ENCODE measurements around the gene SIPA1L3.
"Not testable (repeated sequence)": the region's sequence is repeated elsewhere in the genome, so short reads cannot be mapped to it uniquely, and the experiment has no call there.

Gene SIPA1L3

GRCh38 chr19:37914908-37915307 is 7.9 kb downstream of the SIPA1L3 start:
- no peak for DNase-seq (ENCODE audit: low read depth in 2 of 2)

- no peak for DNase-seq (ENCODE audit: low read depth in 2 of 2)
These were observed 13.8 kb downstream of the SIPA1L3 start for GRCh38 chr19:37920591-37921450.

GRCh38 chr19:37924573-37924972 is 17.6 kb downstream of the SIPA1L3 start:
- not testable (repeated sequence) for DNase-seq (ENCODE audit: low read depth in 2 of 2)

- no peak for DNase-seq (ENCODE audit: low read depth in 2 of 2)
These were observed 18.2 kb downstream of the SIPA1L3 start for GRCh38 chr19:37925212-37925611.

DNA sequence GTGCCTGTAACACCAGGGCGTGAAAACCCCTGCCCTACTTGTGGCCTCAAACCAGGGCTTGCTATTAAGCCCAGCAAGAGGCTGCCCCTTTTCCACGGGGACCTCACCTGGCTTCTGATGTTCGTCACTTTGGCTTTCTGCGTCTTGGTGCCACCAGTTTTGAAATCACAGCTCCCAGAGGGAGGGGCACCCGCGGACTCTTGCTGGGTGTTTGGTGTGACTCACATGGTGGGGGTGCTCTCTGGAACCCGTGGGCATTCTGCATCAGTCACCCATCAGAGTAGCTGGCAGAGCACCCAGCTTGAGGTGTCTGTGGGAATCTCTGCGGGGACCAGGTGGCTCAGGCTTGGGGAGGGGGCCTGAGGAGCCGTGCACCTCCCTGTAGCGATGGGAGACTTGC is 19.2 kb downstream of the SIPA1L3 start:
- DNase-seq (ENCODE audit: low read depth in 2 of 2), result no peak

DNA sequence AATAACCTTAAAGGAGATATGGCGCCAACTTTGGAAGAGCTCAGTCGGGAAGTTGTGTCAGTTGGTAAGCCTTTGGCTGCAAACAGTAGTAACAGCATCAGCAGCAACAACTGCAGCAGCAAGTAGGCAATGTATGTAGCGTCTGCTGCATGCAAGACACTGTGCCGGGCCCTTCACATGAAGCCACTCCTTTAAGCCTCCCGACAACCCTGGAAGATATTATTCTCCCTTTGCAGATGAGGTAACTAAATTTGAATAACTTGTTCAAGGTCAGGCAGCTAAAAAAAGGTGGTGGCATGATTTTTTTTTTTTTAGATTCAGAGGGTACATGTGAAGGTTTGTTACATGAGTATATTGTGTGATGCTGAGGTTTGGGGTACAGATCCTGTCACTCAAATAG is 19.7 kb downstream of the SIPA1L3 start:
- no peak for DNase-seq (ENCODE audit: low read depth in 2 of 2)

- DNase-seq (ENCODE audit: low read depth in 2 of 2), result no peak
These were observed 21.7 kb downstream of the SIPA1L3 start for GRCh38 chr19:37928527-37929286.

- DNase-seq (ENCODE audit: low read depth in 2 of 2), result no peak
These were observed 22.4 kb downstream of the SIPA1L3 start for GRCh38 chr19:37929355-37929923.

GRCh38 chr19:37930416-37930815 is 23.4 kb downstream of the SIPA1L3 start:
- no peak for DNase-seq (ENCODE audit: low read depth in 2 of 2)

GRCh38 chr19:37931881-37932655 is 25.1 kb downstream of the SIPA1L3 start:
- no peak for DNase-seq (ENCODE audit: low read depth in 2 of 2)

DNA sequence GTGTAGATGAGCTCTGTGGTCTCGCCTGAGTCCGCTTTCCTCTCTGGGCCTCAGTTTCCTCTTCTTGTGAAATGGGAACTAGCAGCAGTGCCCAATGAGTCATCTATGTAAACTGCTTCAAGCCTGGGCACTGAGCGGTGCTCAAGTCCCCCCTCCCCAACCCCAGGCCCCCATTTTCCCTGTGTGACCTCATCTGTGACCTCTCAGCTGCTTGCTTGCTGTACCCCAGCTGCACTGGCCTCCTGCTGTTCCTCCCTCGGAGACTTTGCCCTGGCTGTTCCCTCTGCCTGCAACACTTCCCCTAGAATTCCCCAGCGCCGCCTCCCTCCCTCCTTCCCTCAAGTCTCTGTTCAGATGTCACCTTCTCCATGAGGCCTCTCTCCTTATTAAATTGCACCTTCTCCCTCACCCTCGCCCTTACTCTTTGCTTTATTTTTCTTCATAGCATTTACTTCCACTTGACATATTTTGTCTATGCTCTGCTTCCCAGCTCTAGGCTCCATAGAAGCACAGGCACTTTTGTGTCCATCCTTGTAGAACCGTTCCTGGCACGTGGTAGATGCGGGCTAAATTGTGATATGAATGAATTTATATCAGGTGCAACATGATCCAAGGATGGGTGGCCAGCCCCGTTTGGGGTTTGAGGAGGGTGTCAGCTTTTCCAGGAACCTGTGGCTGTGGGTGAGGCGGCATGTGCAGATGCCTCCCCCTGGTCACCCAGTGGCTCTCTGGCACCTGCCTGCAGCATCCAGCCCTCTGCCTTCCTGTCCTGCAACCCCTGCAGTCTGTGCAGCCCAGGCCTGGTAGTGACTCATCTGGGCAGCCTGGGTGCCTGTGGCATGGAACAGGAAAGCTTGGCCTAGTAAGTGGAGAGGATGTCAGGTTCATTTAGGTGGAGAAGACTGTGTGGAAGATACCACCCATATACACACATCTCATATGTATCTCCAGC is 26.3 kb downstream of the SIPA1L3 start:
- DNase-seq (ENCODE audit: low read depth in 2 of 2), result no peak

- no peak for DNase-seq (ENCODE audit: low read depth in 2 of 2)
These were observed 26.9 kb downstream of the SIPA1L3 start for GRCh38 chr19:37933937-37934358.

GRCh38 chr19:37935341-37935740 is 28.3 kb downstream of the SIPA1L3 start:
- DNase-seq (ENCODE audit: low read depth in 2 of 2), result no peak

DNA sequence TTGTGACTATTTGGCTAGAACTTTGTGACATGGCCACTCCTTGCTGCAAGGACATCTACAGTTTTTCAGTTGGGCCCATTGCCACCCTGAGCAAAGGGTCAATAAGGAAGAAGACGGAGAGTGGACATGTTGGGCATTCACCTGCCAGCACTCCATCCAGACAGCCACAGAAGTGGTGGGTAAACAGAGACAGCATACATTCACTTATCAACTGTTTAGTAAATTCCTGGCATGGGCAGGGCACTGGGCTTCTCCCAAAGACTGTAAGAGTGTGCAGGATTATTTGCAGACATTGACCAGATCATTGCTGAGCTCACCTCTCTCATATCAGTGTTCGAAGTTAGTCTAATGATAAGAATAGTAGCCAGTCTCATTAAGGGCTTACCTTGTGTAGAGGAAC is 29.2 kb downstream of the SIPA1L3 start:
- DNase-seq (ENCODE audit: low read depth in 2 of 2), result no peak

DNA sequence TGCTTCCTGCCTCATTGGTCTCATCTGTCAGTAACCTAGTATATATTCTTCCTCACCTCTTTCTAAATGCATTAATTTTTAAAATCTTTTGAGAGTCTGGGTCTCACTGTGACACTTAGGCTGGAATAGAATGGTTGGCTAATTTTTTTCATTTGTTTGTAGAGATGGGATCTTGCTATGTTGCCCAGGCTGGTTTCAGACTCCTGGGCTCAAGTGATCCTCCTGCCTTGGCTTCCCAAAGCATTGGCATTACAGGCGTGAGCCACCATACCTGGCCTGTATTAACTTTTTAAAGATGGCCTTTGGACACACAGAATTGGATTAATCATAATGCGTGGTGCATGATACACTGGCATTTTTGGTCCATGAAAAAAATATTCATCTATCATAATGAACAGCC is 29.9 kb downstream of the SIPA1L3 start:
- DNase-seq (ENCODE audit: low read depth in 2 of 2), result no peak

- no peak for DNase-seq (ENCODE audit: low read depth in 2 of 2)
These were observed 31.3 kb downstream of the SIPA1L3 start for GRCh38 chr19:37938353-37938752.

DNA sequence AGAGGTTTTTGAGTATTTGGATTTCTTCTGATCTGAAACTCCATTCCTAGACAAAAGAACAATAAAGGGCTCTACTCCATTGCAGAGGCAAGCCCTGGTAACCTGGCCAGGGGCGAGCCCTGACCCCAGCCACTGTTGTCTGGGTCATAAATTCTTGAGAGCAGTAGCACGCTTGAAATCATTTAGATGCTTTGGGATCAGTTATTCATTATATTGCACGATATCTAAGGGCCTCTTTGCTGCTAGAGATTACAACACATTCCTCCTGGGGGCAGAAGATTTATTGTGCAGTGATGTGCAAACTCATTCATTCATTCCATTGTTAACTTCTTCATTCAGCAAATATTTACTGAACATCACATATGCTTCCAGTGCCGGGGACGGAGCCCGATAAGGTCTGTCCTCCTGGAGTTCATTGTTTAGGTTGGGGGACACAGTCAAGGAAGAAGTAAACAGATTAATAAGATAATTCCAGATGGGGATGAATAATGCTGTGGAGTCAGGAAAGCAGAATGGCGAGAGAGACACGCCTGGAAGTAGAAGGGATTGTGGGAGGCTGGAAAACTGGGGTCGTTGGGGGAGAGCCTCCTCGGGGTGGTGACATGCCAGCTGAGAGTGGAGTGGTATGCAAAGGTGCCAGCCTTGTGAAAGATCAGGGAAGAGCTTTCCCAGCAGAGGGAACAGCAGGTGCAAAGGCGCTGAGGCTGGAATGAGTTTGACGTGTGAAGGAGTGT is 34.9 kb downstream of the SIPA1L3 start:
- DNase-seq (ENCODE audit: low read depth in 2 of 2), result no peak

- no peak for DNase-seq (ENCODE audit: low read depth in 2 of 2)
These were observed 35.5 kb downstream of the SIPA1L3 start for GRCh38 chr19:37942516-37942902.

- DNase-seq (ENCODE audit: low read depth in 2 of 2), result no peak
These were observed 36.5 kb downstream of the SIPA1L3 start for GRCh38 chr19:37943480-37943879.

GRCh38 chr19:37946132-37946531 is 39.1 kb downstream of the SIPA1L3 start:
- DNase-seq (ENCODE audit: low read depth in 2 of 2), result no peak
